ENCODE measurements around the gene RGS6. TPM values are rescaled to one million over a fixed set of nuclear protein-coding genes. Genes with fewer than 3 reads are reported as not detected.

RGS6 gene
- total and polyA plus RNA-seq, 4 experiments from 2014 or later: 0.32 TPM; not detected in 3

GRCh38 chr14:72512281-72512680 is 580.1 kb downstream of the RGS6 start:
- POLR2A ChIA-PET (ENCODE audit: partially characterized antibody): interaction anchor here (0.6 kb wide), 1 partner anchor 262 kb away, joined by 3 read pairs; no protein-coding TSS in a partner anchor
- H3K27me3 ChIP-seq (ENCODE audit: insufficient read depth, low read length): no peaks in the 10 kb centered on the region
- H3K4me1 Mint-ChIP-seq: peaks cover 6 to 11% (median 7%) of the 10 kb centered on the region in 4 donors
- CTCF ChIA-PET (ENCODE audit: partially characterized antibody): interaction anchor here (0.6 to 11.3 kb wide), 6 partner anchors 14 to 444 kb away, joined by 3 to 264 read pairs (median 22); no protein-coding TSS in a partner anchor
- no peaks in the 10 kb centered on the region for H3K36me3 Mint-ChIP-seq
- H3K9me3 Mint-ChIP-seq: no peaks in the 10 kb centered on the region
- H3K4me3 Mint-ChIP-seq: no peak overlapping the region
- no peak overlapping the region for H3K27ac ChIP-seq (ENCODE audit: low read depth, low read length)
- intact Hi-C loops (cut with micrococcal nuclease): no loop called here
- H3K27ac Mint-ChIP-seq: no peak overlapping the region
- H3K4me1 ChIP-seq (ENCODE audit: insufficient read depth, low read length): peaks cover 8% of the 10 kb centered on the region
- H3K36me3 ChIP-seq (ENCODE audit: insufficient read depth, low read length): no peaks in the 10 kb centered on the region
- H3K9me3 ChIP-seq (ENCODE audit: control insufficient read depth in 1 of 2, low read length in 2 of 2): no peaks in the 10 kb centered on the region
- no peak overlapping the region for H3K4me3 ChIP-seq (ENCODE audit: low read length in 2 of 2)
- peaks cover 2 to 6% of the 10 kb centered on the region in 2 donors for H3K27me3 Mint-ChIP-seq
- no peak for DNase-seq

GRCh38 chr14:72512925-72513324 is 580.7 kb downstream of the RGS6 start:
- Mint-ChIP-seq H3K4me1 (peaks cover 10 to 18% (median 13%) of the 10 kb centered on the region in 4 donors), H3K4me3 (no peak overlapping the region), H3K36me3 (no peaks in the 10 kb centered on the region), H3K9me3 (no peaks in the 10 kb centered on the region), H3K27ac (no peak overlapping the region), H3K27me3 (peaks cover 2 to 6% of the 10 kb centered on the region in 2 donors)
- CTCF ChIA-PET (ENCODE audit: partially characterized antibody): interaction anchor here (0.6 to 11.3 kb wide), 5 partner anchors 13 to 443 kb away, joined by 6 to 264 read pairs (median 38); no protein-coding TSS in a partner anchor
- intact Hi-C loops (cut with micrococcal nuclease): no loop called here
- H3K36me3 ChIP-seq (ENCODE audit: insufficient read depth, low read length): no peaks in the 10 kb centered on the region
- POLR2A ChIA-PET (ENCODE audit: partially characterized antibody): interaction anchor here (0.5 to 0.6 kb wide), 2 partner anchors 261 to 391 kb away, joined by 3 to 4 read pairs; no protein-coding TSS in a partner anchor
- no peaks in the 10 kb centered on the region for H3K9me3 ChIP-seq (ENCODE audit: control insufficient read depth in 1 of 2, low read length in 2 of 2)
- peaks cover 15% of the 10 kb centered on the region for H3K4me1 ChIP-seq (ENCODE audit: insufficient read depth, low read length)
- DNase-seq: no peak
- no peak overlapping the region for H3K4me3 ChIP-seq (ENCODE audit: low read length in 2 of 2)
- H3K27ac ChIP-seq (ENCODE audit: low read depth, low read length): no peak overlapping the region
- no peaks in the 10 kb centered on the region for H3K27me3 ChIP-seq (ENCODE audit: insufficient read depth, low read length)

GRCh38 chr14:72513346-72513745 is 581.1 kb downstream of the RGS6 start:
- Histone ChIP-seq H3K4me1 (ENCODE audit: insufficient read depth, low read length) (peaks cover 19% of the 10 kb centered on the region), H3K4me3 (ENCODE audit: low read length in 2 of 2) (no peak overlapping the region), H3K27me3 (ENCODE audit: insufficient read depth, low read length) (no peaks in the 10 kb centered on the region), H3K9me3 (ENCODE audit: control insufficient read depth in 1 of 2, low read length in 2 of 2) (no peaks in the 10 kb centered on the region), H3K36me3 (ENCODE audit: insufficient read depth, low read length) (no peaks in the 10 kb centered on the region), H3K27ac (ENCODE audit: low read depth, low read length) (no peak overlapping the region)
- no peaks in the 10 kb centered on the region for H3K36me3 Mint-ChIP-seq
- no peak overlapping the region for H3K4me3 Mint-ChIP-seq
- peaks cover 14 to 22% (median 17%) of the 10 kb centered on the region in 4 donors for H3K4me1 Mint-ChIP-seq
- intact Hi-C loops (cut with micrococcal nuclease): no loop called here
- H3K27me3 Mint-ChIP-seq: peaks cover 2 to 6% of the 10 kb centered on the region in 2 donors
- ChIA-PET POLR2A (ENCODE audit: partially characterized antibody) (no interaction called here), CTCF (ENCODE audit: partially characterized antibody) (interaction anchor here (0.9 to 11.3 kb wide), 8 partner anchors 8 to 436 kb away, joined by 3 to 264 read pairs (median 6); no protein-coding TSS in a partner anchor)
- no peak overlapping the region for H3K27ac Mint-ChIP-seq
- H3K9me3 Mint-ChIP-seq: no peaks in the 10 kb centered on the region
- no peak for DNase-seq

GRCh38 chr14:72513965-72514659 is 581.9 kb downstream of the RGS6 start:
- Histone ChIP-seq H3K36me3 (ENCODE audit: insufficient read depth, low read length) (no peaks in the 10 kb centered on the region), H3K9me3 (ENCODE audit: control insufficient read depth in 1 of 2, low read length in 2 of 2) (no peaks in the 10 kb centered on the region), H3K27ac (ENCODE audit: low read depth, low read length) (no peak overlapping the region), H3K4me3 (ENCODE audit: low read length in 2 of 2) (no peak overlapping the region), H3K27me3 (ENCODE audit: insufficient read depth, low read length) (no peaks in the 10 kb centered on the region), H3K4me1 (ENCODE audit: insufficient read depth, low read length) (peaks cover 27% of the 10 kb centered on the region)
- no peaks in the 10 kb centered on the region for H3K36me3 Mint-ChIP-seq
- no peak overlapping the region for H3K27ac Mint-ChIP-seq
- peaks cover 2 to 6% of the 10 kb centered on the region in 2 donors for H3K27me3 Mint-ChIP-seq
- intact Hi-C loops (cut with micrococcal nuclease): no loop called here
- H3K4me1 Mint-ChIP-seq: peaks cover 21 to 30% (median 24%) of the 10 kb centered on the region in 4 donors
- CTCF ChIA-PET (ENCODE audit: partially characterized antibody): interaction anchor here (0.9 to 11.3 kb wide), 9 partner anchors 9 to 435 kb away, joined by 3 to 264 read pairs (median 5); no protein-coding TSS in a partner anchor
- no peak for DNase-seq
- no peak overlapping the region for H3K4me3 Mint-ChIP-seq
- POLR2A ChIA-PET (ENCODE audit: partially characterized antibody): no interaction called here
- no peaks in the 10 kb centered on the region for H3K9me3 Mint-ChIP-seq

- Histone ChIP-seq H3K9me3 (ENCODE audit: control insufficient read depth in 1 of 2, low read length in 2 of 2) (no peaks in the 10 kb centered on the region), H3K27me3 (ENCODE audit: insufficient read depth, low read length) (no peaks in the 10 kb centered on the region), H3K4me3 (ENCODE audit: low read length in 2 of 2) (no peak overlapping the region), H3K27ac (ENCODE audit: low read depth, low read length) (no peak overlapping the region), H3K36me3 (ENCODE audit: insufficient read depth, low read length) (no peaks in the 10 kb centered on the region), H3K4me1 (ENCODE audit: insufficient read depth, low read length) (peaks cover 32% of the 10 kb centered on the region)
- Mint-ChIP-seq H3K4me1 (peaks cover 26 to 35% (median 30%) of the 10 kb centered on the region in 4 donors), H3K9me3 (peaks cover 0 to 1% (median 0%) of the 10 kb centered on the region in 8 donors), H3K4me3 (no peak overlapping the region), H3K27me3 (peaks cover 0 to 2% of the 10 kb centered on the region in 2 donors), H3K27ac (no peak overlapping the region), H3K36me3 (no peaks in the 10 kb centered on the region)
- CTCF ChIA-PET (ENCODE audit: partially characterized antibody): interaction anchor here (1.0 to 11.3 kb wide), 7 partner anchors 10 to 434 kb away, joined by 3 to 264 read pairs (median 5); no protein-coding TSS in a partner anchor
- intact Hi-C loops (cut with micrococcal nuclease): loop anchor here (5.0 kb wide), 1 partner anchor 958 kb away; no protein-coding TSS in a partner anchor
- POLR2A ChIA-PET (ENCODE audit: partially characterized antibody): no interaction called here
- no peak for DNase-seq
These were observed 582.4 kb downstream of the RGS6 start for GRCh38 chr14:72514660-72515025.

GRCh38 chr14:72515779-72516770 is 583.8 kb downstream of the RGS6 start:
- Mint-ChIP-seq H3K36me3 (no peaks in the 10 kb centered on the region), H3K9me3 (peaks cover 0 to 11% (median 5%) of the 10 kb centered on the region in 8 donors), H3K4me3 (no peak overlapping the region), H3K27me3 (no peaks in the 10 kb centered on the region), H3K4me1 (peaks cover 30 to 48% (median 35%) of the 10 kb centered on the region in 4 donors), H3K27ac (peak overlapping the region in 1 of 7 donors; percentile 65)
- Histone ChIP-seq H3K27me3 (ENCODE audit: insufficient read depth, low read length) (no peaks in the 10 kb centered on the region), H3K36me3 (ENCODE audit: insufficient read depth, low read length) (no peaks in the 10 kb centered on the region), H3K4me3 (ENCODE audit: low read length in 2 of 2) (no peak overlapping the region), H3K4me1 (ENCODE audit: insufficient read depth, low read length) (peaks cover 34% of the 10 kb centered on the region), H3K9me3 (ENCODE audit: control insufficient read depth in 1 of 2, low read length in 2 of 2) (no peaks in the 10 kb centered on the region), H3K27ac (ENCODE audit: low read depth, low read length) (no peak overlapping the region)
- intact Hi-C loops (cut with micrococcal nuclease): loop anchor here (5.0 kb wide), 1 partner anchor 956 kb away; no protein-coding TSS in a partner anchor
- ChIA-PET POLR2A (ENCODE audit: partially characterized antibody) (interaction anchor here (1.1 to 1.2 kb wide), 2 partner anchors 378 to 388 kb away, joined by 4 to 7 read pairs; partner anchors contain the start of gene DPF3), CTCF (ENCODE audit: partially characterized antibody) (interaction anchor here (0.7 to 11.3 kb wide), 27 partner anchors 8 to 955 kb away, joined by 3 to 264 read pairs (median 4); partner anchors contain the start of gene DPF3)
- peak in 1 of 5 donors; percentile 22 for DNase-seq
